ENCODE measurements around the gene OR5H1.
A peak's percentile ranks its signal among the peaks of the same experiment; 100 is the strongest.

OR5H1 gene

GRCh38 chr3:98172621-98173020, 42.1 kb downstream of the OR5H1 start:
- peak overlapping the region in 2 of 3 experiments; percentile 50 to 91 for H3K27ac Mint-ChIP-seq
- H3K9me3 Mint-ChIP-seq = peaks cover 15% of the 10 kb centered on the region
- no peak for TF ChIP-seq CTCF (IDR thresholded peaks at IDR 0.05; ENCODE audit: unreplicated experiment in 3 of 3)
- H3K36me3 Mint-ChIP-seq (ENCODE audit: low read depth) = no peaks in the 10 kb centered on the region
- H3K4me3 Mint-ChIP-seq = no peak overlapping the region
- H3K4me1 Mint-ChIP-seq = no peaks in the 10 kb centered on the region
- no peaks in the 10 kb centered on the region for H3K27me3 Mint-ChIP-seq (ENCODE audit: low read depth)

- Mint-ChIP-seq H3K4me3 (no peak overlapping the region), H3K27me3 (ENCODE audit: low read depth) (no peaks in the 10 kb centered on the region), H3K4me1 (no peaks in the 10 kb centered on the region), H3K27ac (no peak overlapping the region), H3K9me3 (peaks cover 12% of the 10 kb centered on the region), H3K36me3 (ENCODE audit: low read depth) (no peaks in the 10 kb centered on the region)
- TF ChIP-seq CTCF (IDR thresholded peaks at IDR 0.05; ENCODE audit: unreplicated experiment in 3 of 3) = no peak
Observed at GRCh38 chr3:98180319-98180890, 49.9 kb downstream of the OR5H1 start.

GRCh38 chr3:98182196-98182595, 51.7 kb downstream of the OR5H1 start:
- Mint-ChIP-seq H3K36me3 (ENCODE audit: low read depth) (no peaks in the 10 kb centered on the region), H3K27ac (no peak overlapping the region), H3K9me3 (peaks cover 4% of the 10 kb centered on the region), H3K4me3 (no peak overlapping the region), H3K4me1 (no peaks in the 10 kb centered on the region), H3K27me3 (ENCODE audit: low read depth) (no peaks in the 10 kb centered on the region)
- no peak for TF ChIP-seq CTCF (IDR thresholded peaks at IDR 0.05; ENCODE audit: unreplicated experiment in 3 of 3)

GRCh38 chr3:98185180-98185579, 54.7 kb downstream of the OR5H1 start:
- no peak overlapping the region for H3K4me3 Mint-ChIP-seq
- TF ChIP-seq CTCF (IDR thresholded peaks at IDR 0.05; ENCODE audit: unreplicated experiment in 3 of 3) = peak in 1 of 3 experiments; percentile 15
- H3K27me3 Mint-ChIP-seq (ENCODE audit: low read depth) = no peaks in the 10 kb centered on the region
- H3K4me1 Mint-ChIP-seq = no peaks in the 10 kb centered on the region
- no peak overlapping the region for H3K27ac Mint-ChIP-seq
- no peaks in the 10 kb centered on the region for H3K36me3 Mint-ChIP-seq (ENCODE audit: low read depth)
- H3K9me3 Mint-ChIP-seq = no peaks in the 10 kb centered on the region

All from nephron (organoid).